ENCODE measurements around the gene WAS.
"Not testable (repeated sequence)": the region's sequence is repeated elsewhere in the genome, so short reads cannot be mapped to it uniquely, and the experiment has no call there.

GRCh38 chrX:48654746-48655145, 28.9 kb upstream of the WAS start:
- not testable (repeated sequence) for TF ChIP-seq CTCF (IDR thresholded peaks at IDR 0.05 in 4 of 5, conservative IDR thresholded peaks at IDR 0.05 in 1 of 5); POLR2A (IDR thresholded peaks at IDR 0.05)
